GM12873 (cell line): ENCODE results near the gene TLX3.

Experiments used
- CTCF ChIP-seq: IDR thresholded peaks from 2 replicates; pipeline ENCODE4 v1.5.1; 2012; ENCODE audit warnings: low read depth, mild to moderate bottlenecking, moderate library complexity, low read length, control low read depth; ENCODE audit not compliant: insufficient read depth; ENCODE audit errors: missing control alignments

Gene TLX3

DNA sequence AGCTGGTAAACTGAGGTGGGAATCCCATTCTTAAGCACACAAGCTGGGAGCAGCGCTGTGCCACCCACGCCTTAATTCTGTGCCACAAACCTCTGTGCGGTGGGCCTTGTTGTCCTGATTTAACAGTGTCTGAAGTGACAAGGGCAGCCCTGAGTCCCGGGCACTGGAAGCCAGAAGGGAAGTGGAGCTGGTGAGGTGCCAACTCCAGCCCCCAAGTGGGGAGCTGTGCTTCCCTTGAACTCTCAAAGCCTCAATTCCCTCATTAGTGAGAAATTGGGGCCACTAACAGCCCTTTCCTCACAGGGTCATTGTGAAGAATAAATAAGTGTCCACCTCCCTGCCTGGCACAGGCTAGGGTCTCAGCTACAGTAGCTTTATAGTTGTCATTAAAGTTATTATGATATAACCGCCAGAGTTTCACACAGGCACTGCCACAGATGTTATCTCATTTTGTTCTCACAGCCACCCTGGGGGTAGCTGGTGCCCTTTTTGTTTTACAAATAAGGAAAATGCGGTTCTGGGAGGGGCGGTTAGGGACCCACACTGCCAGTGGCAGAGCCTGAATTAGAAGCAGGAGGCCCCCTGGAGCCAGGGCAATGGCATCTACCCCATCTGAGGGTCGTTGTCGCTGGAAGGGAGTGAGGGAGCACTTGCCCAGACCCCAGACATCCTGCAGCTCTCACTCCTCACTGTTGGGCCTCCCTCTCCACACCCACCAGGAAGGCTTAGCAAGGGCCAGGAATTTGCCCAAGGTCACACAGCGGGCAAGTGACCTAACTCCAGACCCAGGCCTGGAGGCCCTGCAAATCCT, 2.1 kb upstream of the TLX3 start:
- TF ChIP-seq CTCF: no peak

GRCh38 chr5:171307789-171308452, 1.1 kb upstream of the TLX3 start:
- TF ChIP-seq CTCF: no peak

- no peak for TF ChIP-seq CTCF
These were observed 496 bp downstream of the TLX3 start for GRCh38 chr5:171309276-171310211.

DNA sequence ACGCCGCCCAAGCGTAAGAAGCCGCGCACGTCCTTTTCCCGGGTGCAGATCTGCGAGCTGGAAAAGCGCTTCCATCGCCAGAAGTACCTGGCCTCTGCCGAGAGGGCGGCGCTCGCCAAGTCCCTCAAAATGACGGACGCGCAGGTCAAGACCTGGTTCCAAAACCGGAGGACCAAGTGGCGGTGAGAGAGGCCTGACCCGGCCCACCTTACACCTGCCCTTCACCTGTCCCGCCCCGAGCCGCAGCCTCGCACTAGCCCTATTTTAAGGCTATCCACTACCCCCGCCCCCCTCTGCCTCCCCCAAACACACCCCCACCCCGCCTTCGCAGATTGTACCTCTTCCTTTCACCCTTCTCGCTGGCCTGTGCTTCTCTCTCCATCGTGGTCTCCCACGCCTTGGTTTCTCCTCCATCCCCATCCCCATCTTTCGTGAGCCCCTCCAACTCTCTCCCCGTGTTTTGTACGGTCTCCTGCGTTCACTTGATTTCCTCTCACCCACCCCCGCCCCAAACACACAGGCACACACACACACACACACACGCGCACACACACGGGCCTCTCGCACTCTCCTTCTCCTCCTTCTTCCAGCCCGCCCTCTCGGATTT, 1.3 kb downstream of the TLX3 start:
- TF ChIP-seq CTCF: peak; percentile 54

GRCh38 chr5:171310819-171311321, 1.8 kb downstream of the TLX3 start:
- TF ChIP-seq CTCF: no peak

DNA sequence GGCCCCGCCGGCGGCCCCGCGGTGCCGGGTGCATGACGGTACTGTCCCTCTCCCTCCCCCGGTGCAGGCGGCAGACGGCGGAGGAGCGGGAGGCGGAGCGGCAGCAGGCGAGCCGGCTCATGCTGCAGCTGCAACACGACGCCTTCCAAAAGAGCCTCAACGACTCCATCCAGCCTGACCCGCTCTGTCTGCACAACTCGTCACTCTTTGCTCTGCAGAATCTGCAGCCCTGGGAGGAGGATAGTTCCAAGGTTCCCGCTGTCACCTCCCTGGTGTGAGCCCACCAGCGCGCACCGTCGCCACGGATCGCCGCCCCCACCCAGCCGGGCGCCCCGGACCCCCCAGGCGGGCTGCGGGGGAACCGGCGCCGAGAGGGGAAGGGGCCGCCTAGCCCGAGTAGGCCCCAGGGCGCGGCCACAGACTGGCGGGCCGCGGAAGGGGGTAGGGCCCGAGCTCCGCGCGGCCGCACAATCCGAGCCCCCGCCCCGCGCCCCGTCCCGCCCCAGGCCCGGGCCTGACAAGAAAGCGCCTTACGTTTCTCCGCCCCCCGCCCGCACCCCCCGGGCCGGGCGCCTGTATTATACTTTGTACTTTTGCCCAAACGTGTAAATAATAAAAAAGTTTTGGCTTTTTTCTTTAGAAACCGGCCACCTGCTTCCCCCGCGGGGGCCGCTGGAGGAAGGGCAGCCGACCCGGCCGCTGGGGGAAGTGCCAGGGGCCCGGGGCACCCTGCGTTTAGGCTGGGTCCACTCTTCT, 2.5 kb downstream of the TLX3 start:
- no peak for TF ChIP-seq CTCF
